ACHN (cell line): ENCODE results near the gene NBPF12.
"Not testable (repeated sequence)": the region's sequence is repeated elsewhere in the genome, so short reads cannot be mapped to it uniquely, and the experiment has no call there.

Source experiments
- DNase-seq: peaks from one replicate; pipeline ENCODE4 v3.0.0-alpha.2; 2015
- in situ Hi-C: cut with HindIII; loops from 2 replicates; pipeline ENCODE4 v1.10.0; 2017; ENCODE audit warnings: low sequenced_read_pairs, low pct_ligation_motif_present, low pct_unique_long_range_greater_than_20kb

The NBPF12 gene

DNA sequence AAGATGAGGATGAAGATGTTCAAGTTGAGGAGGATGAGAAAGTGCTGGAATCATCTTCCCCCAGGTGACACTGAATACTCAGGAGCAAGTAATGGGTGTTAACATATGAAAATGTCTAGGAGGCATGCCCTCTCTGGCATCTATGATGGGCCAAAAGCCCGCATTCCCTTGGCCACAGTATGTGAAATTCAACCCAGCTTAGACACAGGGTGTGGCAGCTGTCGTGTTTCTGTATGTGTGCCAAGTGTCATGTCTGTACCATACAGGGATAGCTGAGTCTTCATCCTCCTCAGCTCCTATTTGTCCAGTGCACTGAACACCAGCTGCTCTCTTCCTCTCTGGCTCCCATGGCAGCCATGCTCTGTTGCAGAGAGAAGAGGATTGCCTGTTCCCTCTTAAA lies 32.5 kb downstream of the NBPF12 start:
- in situ Hi-C loops, DNase-seq: not testable (repeated sequence)

DNA sequence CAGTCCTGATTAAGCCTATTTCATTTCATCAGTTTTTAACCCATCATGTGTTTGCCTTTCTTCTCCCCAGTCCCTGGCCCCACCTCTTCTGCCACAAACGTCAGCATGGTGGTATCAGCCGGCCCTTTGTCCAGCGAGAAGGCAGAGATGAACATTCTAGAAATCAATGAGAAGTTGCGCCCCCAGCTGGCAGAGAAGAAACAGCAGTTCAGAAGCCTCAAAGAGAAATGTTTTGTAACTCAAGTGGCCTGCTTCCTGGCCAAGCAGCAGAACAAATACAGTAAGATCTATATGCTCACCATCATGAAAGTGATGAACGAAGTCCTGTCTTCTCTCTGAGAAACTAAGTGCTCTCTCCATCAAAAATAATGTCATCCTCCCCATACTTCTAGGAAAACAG lies 34.6 kb downstream of the NBPF12 start:
- in situ Hi-C loops, DNase-seq: not testable (repeated sequence)

DNA sequence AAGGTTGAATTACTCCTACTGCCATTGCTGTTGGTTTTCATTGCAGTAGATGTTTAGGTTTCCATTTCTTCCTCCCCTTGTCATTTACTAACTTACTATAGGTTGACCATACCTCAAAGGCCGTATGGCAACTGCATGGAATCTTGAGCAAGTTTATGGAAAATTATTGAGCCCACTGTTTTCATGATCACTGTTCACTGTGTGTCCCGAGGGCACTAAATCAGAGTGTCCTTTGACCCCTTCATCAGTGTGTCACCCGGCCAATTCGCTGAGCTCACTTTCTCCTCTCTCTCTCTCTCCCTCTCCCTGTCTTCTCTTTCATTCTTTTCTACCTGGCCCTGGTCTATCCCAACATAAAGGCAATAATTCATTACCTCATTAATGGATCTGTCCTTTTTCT lies 47.7 kb downstream of the NBPF12 start:
- in situ Hi-C loops, DNase-seq: not testable (repeated sequence)

- in situ Hi-C loops, DNase-seq: not testable (repeated sequence)
These were observed 48.3 kb downstream of the NBPF12 start for GRCh38 chr1:146986450-146986849.

- DNase-seq, in situ Hi-C loops: not testable (repeated sequence)
These were observed 49.4 kb downstream of the NBPF12 start for GRCh38 chr1:146987502-146987901.

DNA sequence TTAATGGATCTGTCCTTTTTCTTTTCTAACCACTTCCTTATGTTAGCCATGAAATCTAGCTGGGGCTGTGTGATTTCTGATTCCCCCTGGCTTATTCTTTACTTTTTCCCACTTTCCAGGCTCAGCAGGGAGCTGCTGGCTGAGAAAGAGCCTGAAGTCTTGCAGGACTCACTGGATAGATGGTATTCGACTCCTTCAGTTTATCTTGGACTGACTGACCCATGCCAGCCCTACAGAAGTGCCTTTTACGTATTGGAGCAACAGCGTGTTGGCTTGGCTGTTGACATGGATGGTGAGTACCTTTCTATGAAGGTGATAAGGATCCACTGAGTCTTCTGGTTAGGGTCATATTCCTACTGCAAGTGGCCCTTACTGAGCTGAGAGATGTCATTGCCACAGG lies 51.3 kb downstream of the NBPF12 start:
- DNase-seq, in situ Hi-C loops: not testable (repeated sequence)

DNA sequence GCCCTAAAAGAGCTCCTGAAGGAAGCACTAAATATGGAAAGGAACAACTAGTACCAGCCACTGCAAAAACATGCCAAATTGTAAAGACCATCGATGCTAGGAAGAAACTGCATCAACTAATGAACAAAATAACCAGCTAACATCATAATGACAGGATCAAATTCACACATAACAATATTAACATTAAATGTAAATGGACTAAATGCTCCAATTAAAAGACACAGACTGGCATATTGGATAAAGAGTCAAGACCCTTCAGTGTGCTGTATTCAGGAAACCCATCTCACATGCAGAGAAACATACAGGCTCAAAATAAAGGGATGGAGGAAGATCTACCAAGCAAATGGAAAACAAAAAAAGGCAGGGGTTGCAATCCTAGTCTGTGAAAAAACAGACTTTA lies 70.4 kb downstream of the NBPF12 start:
- in situ Hi-C loops, DNase-seq: not testable (repeated sequence)

DNA sequence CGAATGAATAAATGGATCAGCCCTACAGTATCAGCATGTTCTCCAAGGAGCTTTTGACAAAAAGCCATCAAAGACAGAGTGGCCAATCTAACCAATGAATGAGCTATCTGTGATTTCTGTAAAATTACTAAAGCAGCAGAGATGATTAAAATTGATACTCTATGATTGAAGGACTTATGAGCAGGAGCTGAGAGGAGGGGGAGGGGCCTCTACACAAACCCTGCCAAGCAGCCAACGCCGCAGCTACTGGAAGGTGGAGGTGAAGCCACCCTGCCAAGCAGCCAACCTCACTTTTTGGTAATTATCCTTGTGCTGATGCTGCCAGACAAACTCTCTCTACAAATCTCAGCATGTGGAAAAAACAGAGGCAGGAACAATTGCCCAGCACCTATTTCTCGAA lies 88.9 kb downstream of the NBPF12 start:
- in situ Hi-C loops, DNase-seq: not testable (repeated sequence)

GRCh38 chr1:147030066-147030653 lies 92.0 kb downstream of the NBPF12 start:
- DNase-seq, in situ Hi-C loops: not testable (repeated sequence)

GRCh38 chr1:147039916-147040315 lies 101.8 kb downstream of the NBPF12 start:
- DNase-seq = no peak
- in situ Hi-C loops = no loop called here

GRCh38 chr1:147042891-147043290 lies 104.8 kb downstream of the NBPF12 start:
- DNase-seq, in situ Hi-C loops: not testable (repeated sequence)

DNA sequence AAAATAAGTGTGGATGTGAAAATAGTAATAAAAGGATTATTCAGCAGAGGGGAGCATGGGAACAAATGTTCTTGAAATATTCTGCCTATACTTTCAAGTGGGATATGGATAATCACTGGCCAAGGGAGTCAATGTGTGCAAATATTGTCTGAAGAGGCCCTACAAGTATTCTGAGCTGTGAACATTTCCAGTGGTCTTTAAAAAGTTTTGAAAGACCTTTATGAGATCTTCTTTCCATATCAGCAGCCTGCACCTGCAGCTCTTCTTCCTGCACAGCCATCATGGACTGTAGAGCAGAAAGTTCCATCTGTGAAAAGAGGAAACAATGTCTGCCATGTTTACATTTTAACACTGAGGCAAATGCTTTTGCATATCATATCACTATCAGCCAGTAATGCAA lies 106.4 kb downstream of the NBPF12 start:
- in situ Hi-C loops, DNase-seq: not testable (repeated sequence)
